BLaER1 treated with 17β-estradiol and CSF1 and Interleukin-3, amounts not matched to agents 10 nM and 100 nM (cell line): ENCODE measurements around the gene PPP1R13L.

Source experiments
- H3K27ac ChIP-seq, 11 experiments: shearing (Covaris generic); formaldehyde crosslinking; 2 replicates each; pipeline ENCODE4 v1.8.1; 2022
- H3K27me3 ChIP-seq, 11 experiments: shearing (Covaris generic); formaldehyde crosslinking; 2 replicates each; pipeline ENCODE4 v1.8.1; 2022
- H3K36me3 ChIP-seq, 11 experiments: shearing (Covaris generic); formaldehyde crosslinking; 2 replicates each; pipeline ENCODE4 v1.8.1; 2022
- H3K4me1 ChIP-seq, 10 experiments: shearing (Covaris generic); formaldehyde crosslinking; 2 replicates each; pipeline ENCODE4 v1.8.1; 2022
- H3K4me2 ChIP-seq, 11 experiments: shearing (Covaris generic); formaldehyde crosslinking; 2 replicates each; pipeline ENCODE4 v1.8.1; 2022
- H3K4me3 ChIP-seq, 10 experiments: shearing (Covaris generic); formaldehyde crosslinking; 2 replicates each; pipeline ENCODE4 v1.8.1; 2022
- H3K9ac ChIP-seq, 11 experiments: shearing (Covaris generic); formaldehyde crosslinking; 2 replicates each; pipeline ENCODE4 v1.8.1; 2022
- H3K9me3 ChIP-seq, 11 experiments: shearing (Covaris generic); formaldehyde crosslinking; replicated peaks in 1 of 11; 2 replicates each; pipeline ENCODE4 v1.8.1; 2022
- H4K20me1 ChIP-seq, 11 experiments: shearing (Covaris generic); formaldehyde crosslinking; 2 replicates each; pipeline ENCODE4 v1.8.1; 2022
- Cebpa-rat ChIP-seq, 11 experiments: shearing (Covaris generic); IDR thresholded peaks; 2 replicates each; pipeline ENCODE4 v1.8.1; 2022

The PPP1R13L gene, protein sequence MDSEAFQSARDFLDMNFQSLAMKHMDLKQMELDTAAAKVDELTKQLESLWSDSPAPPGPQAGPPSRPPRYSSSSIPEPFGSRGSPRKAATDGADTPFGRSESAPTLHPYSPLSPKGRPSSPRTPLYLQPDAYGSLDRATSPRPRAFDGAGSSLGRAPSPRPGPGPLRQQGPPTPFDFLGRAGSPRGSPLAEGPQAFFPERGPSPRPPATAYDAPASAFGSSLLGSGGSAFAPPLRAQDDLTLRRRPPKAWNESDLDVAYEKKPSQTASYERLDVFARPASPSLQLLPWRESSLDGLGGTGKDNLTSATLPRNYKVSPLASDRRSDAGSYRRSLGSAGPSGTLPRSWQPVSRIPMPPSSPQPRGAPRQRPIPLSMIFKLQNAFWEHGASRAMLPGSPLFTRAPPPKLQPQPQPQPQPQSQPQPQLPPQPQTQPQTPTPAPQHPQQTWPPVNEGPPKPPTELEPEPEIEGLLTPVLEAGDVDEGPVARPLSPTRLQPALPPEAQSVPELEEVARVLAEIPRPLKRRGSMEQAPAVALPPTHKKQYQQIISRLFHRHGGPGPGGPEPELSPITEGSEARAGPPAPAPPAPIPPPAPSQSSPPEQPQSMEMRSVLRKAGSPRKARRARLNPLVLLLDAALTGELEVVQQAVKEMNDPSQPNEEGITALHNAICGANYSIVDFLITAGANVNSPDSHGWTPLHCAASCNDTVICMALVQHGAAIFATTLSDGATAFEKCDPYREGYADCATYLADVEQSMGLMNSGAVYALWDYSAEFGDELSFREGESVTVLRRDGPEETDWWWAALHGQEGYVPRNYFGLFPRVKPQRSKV

DNA sequence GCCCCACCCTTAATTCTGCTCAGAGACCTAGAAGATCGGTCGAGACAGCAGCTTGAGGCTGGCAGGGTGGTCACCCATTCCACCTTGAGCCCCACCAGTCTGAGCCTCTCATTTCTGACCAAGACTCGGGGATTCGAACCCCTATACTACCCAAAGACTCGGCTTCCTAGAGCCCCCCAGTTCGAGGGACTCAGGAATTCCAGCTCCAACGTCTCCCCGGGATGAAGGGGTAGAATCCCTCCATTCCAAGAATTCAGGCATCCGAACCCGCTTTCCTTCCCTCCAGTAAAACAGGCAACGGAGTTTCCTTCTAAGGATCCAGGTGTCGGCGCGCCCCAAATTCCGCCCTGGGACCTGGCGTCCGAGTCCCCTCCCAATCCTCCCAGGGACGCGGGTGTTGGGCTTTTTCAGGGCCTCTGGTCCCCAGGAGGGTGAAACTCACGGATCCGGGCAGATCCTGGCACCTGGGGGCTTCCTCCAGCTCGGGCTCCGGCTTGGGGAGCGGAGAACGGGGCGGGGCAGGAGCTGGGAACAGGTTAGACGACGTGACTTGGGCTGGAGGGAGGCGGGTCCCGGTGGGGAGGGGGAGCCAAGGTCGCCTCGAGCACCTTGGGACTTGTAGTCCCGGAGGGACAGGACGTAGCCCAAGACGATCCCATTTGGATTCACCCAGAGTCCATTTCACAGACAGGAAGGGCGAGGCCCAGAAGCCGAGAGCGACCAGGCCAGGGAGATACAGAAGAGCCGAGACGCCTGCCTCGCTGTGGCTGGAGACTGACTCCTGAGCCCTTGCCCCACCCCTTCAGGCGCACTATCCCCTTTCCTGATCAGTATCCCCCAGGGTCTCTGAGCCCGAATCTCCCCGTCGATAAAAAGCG lies at the start of gene PPP1R13L:
TSS of gene PPP1R13L (minus strand) at position 513 of the 878 bp plus-strand sequence. CDS start 6,751 bp downstream, outside the sequence.
- Histone ChIP-seq H3K9ac (peak within 1 kb of the TSS; percentile 90 to 98 (median 95)), H3K27me3 (peaks cover 35 to 41% (median 39%) of the 10 kb centered on the region in 11 experiments), H3K4me3 (peak within 1 kb of the TSS; percentile 69 to 96 (median 85)), H3K27ac (peak within 1 kb of the TSS in 10 of 11 experiments; percentile 95 to 99 (median 98); a peak in 20 of 22 replicates), H3K9me3 (no peaks in the 10 kb centered on the region), H3K4me2 (peak within 1 kb of the TSS; percentile 90 to 100 (median 96)), H3K4me1 (peaks cover 44 to 52% (median 47%) of the 10 kb centered on the region in 10 experiments), H3K36me3 (peaks cover 0 to 17% (median 8%) of the 10 kb centered on the region in 11 experiments; a peak in 11 of 22 replicates), H4K20me1 (peaks cover 0 to 60% (median 23%) of the 10 kb centered on the region in 11 experiments; a peak in 16 of 22 replicates)
- no peak for TF ChIP-seq Cebpa-rat (IDR thresholded peaks at IDR 0.05)

DNA sequence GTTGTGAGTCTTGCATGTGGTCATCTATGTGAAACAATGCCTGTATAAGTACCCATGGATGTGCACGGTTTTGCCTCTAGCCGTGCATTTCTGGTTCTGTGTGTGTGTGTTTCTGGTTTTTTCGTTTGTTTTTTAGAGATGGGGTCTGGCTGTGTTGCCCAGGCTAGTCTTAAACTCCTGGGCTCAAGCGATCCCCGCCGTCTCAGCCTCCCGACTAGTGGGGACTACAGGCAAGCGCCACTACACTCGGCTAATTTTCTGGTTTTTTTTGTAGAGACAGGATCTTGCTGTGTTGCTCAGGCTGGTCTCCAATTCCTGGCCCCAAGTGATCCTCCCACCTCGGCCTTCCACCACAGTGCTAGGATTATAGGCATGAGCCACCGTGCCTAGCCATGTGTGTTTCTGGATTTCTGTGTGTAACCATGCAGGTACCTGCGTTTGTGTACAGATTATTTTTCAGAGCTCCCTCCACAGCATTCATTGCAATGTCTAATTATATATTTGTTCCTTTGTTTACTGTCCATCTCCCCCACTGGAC lies 47.0 kb upstream of the PPP1R13L start:
- no peaks in the 10 kb centered on the region for H3K36me3 ChIP-seq
- peak overlapping the region in 3 of 11 experiments; percentile 71 to 97 (median 96); a peak in 4 of 22 replicates for H3K27ac ChIP-seq
- H3K9me3 ChIP-seq: no peaks in the 10 kb centered on the region
- H3K4me1 ChIP-seq: peaks cover 51 to 86% (median 77%) of the 10 kb centered on the region in 10 experiments
- H4K20me1 ChIP-seq: 0 out of 22 replicates have a peak, but pooled peaks cover 0 to 4% (median 0%) of the 10 kb centered on the region in 11 experiments
- peak overlapping the region; percentile 81 to 99 (median 97) for H3K4me2 ChIP-seq
- H3K4me3 ChIP-seq: peak overlapping the region in 1 of 10 experiments; percentile 69; a peak in 2 of 20 replicates
- no peak for TF ChIP-seq Cebpa-rat (IDR thresholded peaks at IDR 0.05)
- peak overlapping the region in 2 of 11 experiments; percentile 8 to 92; a peak in 2 of 22 replicates for H3K9ac ChIP-seq
- no peaks in the 10 kb centered on the region for H3K27me3 ChIP-seq

DNA sequence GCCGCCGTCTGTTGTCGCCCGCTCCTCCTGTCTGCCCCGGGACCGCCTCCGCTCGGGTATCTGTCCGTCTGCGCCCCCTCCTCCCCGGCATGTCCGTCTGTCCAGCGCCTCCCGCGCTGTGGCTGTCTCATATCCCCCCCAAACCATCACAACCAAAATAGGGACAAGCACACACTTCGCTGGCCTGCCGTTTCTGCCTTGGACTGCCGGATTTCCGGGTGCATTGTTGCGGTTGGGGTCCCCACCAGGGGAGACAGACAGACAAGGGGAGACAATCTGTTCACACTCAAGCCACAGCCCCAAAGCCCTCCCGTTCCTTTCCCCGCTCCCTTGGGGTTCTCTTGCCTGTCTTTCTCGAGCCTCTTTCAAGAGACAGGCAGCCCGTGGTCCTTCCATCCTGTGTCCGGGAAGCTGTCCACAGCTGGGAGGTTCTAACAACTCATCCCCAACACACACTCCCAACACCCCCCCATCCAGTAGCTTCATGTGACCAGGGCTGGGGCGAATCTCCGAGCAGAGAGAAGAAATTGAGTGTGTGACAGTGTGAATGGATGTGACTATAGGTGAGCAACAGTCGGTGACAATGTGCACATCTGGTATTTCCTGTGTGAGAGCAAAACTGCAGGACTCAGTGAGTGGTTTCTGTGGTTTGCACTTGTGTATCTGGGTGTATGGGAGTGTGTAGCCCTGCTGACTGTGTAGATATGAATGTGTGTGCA lies 46.4 kb upstream of the PPP1R13L start:
- peaks cover 45 to 86% (median 71%) of the 10 kb centered on the region in 10 experiments for H3K4me1 ChIP-seq
- H3K36me3 ChIP-seq: no peaks in the 10 kb centered on the region
- H3K9ac ChIP-seq: peak overlapping the region; percentile 66 to 95 (median 78)
- no peak for TF ChIP-seq Cebpa-rat (IDR thresholded peaks at IDR 0.05)
- H3K4me3 ChIP-seq: peak overlapping the region; percentile 61 to 77 (median 69)
- H3K27me3 ChIP-seq: no peaks in the 10 kb centered on the region
- peak overlapping the region; percentile 81 to 99 (median 97) for H3K4me2 ChIP-seq
- no peaks in the 10 kb centered on the region for H3K9me3 ChIP-seq
- peak overlapping the region; percentile 63 to 97 (median 79) for H3K27ac ChIP-seq
- 0 out of 22 replicates have a peak, but pooled peaks cover 0 to 4% (median 0%) of the 10 kb centered on the region in 11 experiments for H4K20me1 ChIP-seq

DNA sequence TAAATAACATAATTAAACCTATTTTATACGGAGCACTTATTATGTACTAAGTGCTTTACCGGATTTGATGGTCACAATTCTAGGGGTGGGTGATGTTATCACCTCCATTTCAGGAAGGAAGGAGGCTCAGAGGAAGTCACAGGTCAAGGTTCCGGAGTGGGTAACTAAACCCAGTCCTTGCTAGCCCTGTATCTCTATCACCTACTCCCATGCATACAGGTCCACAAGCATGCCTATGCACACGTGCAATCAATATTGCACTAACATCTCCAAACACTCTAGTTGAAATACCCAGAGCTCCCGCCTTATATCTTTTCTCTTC lies 45.1 kb upstream of the PPP1R13L start:
- peaks cover 34 to 85% (median 69%) of the 10 kb centered on the region in 10 experiments for H3K4me1 ChIP-seq
- no peaks in the 10 kb centered on the region for H3K36me3 ChIP-seq
- peak overlapping the region; percentile 61 to 77 (median 69) for H3K4me3 ChIP-seq
- no peaks in the 10 kb centered on the region for H3K27me3 ChIP-seq
- TF ChIP-seq Cebpa-rat (IDR thresholded peaks at IDR 0.05): no peak
- no peaks in the 10 kb centered on the region for H3K9me3 ChIP-seq
- H4K20me1 ChIP-seq: no peaks in the 10 kb centered on the region
- peak overlapping the region; percentile 81 to 99 (median 96) for H3K4me2 ChIP-seq
- peak overlapping the region; percentile 70 to 97 (median 81) for H3K27ac ChIP-seq
- H3K9ac ChIP-seq: peak overlapping the region; percentile 70 to 95 (median 79)

DNA sequence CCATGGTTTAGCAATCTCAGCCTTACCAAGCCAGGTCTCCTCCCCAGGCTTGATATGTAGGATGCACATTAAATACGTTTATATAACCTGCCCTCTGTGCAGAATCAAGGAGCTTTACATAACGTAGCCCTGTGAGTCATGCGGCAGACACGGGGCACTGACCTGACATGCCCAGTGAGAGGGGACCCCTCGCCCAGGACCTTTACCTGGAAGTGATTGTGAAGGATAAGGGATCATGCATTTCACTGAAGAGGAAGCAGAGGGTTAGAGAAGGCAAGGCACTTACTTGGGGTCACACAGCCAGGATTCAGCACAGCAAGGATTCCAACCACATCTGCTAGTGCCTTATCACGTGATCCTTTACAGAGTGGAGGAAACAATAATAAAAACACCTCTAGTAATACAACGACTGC lies 44.0 kb upstream of the PPP1R13L start:
- no peaks in the 10 kb centered on the region for H3K9me3 ChIP-seq
- H3K9ac ChIP-seq: peak overlapping the region in 1 of 11 experiments; percentile 78; a peak in 1 of 22 replicates
- H4K20me1 ChIP-seq: no peaks in the 10 kb centered on the region
- TF ChIP-seq Cebpa-rat (IDR thresholded peaks at IDR 0.05): no peak
- no peaks in the 10 kb centered on the region for H3K27me3 ChIP-seq
- no peaks in the 10 kb centered on the region for H3K36me3 ChIP-seq
- no peak overlapping the region for H3K4me3 ChIP-seq
- H3K4me2 ChIP-seq: peak overlapping the region; percentile 81 to 99 (median 96); a peak in 21 of 22 replicates
- peak overlapping the region in 3 of 11 experiments; percentile 79 to 97 (median 81); a peak in 1 of 22 replicates for H3K27ac ChIP-seq
- peaks cover 30 to 82% (median 66%) of the 10 kb centered on the region in 10 experiments for H3K4me1 ChIP-seq

DNA sequence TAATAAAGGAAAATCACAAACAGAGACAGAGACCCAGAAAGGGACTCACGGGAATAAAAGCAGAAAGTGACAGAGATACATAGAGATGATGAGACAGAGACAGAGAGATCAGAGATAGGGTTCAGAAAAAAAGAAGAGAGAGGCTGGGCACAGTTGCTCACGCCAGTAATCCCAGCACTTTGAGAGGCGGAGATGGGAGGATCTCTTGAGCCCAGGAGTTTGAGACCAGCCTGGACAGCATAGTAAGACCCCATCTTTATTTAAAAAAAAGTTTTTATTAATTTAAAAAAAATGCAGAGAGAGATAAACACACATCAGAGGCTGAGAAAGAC lies 43.5 kb upstream of the PPP1R13L start:
- H3K36me3 ChIP-seq: no peaks in the 10 kb centered on the region
- peak overlapping the region in 3 of 11 experiments; percentile 90 to 99 (median 97); a peak in 2 of 22 replicates for H3K4me2 ChIP-seq
- H3K27me3 ChIP-seq: no peaks in the 10 kb centered on the region
- H3K4me3 ChIP-seq: no peak overlapping the region
- no peaks in the 10 kb centered on the region for H4K20me1 ChIP-seq
- H3K9me3 ChIP-seq: no peaks in the 10 kb centered on the region
- H3K27ac ChIP-seq: no peak overlapping the region
- H3K9ac ChIP-seq: peak overlapping the region in 1 of 11 experiments; percentile 27; a peak in 1 of 22 replicates
- TF ChIP-seq Cebpa-rat (IDR thresholded peaks at IDR 0.05): no peak
- peaks cover 32 to 81% (median 62%) of the 10 kb centered on the region in 10 experiments for H3K4me1 ChIP-seq

DNA sequence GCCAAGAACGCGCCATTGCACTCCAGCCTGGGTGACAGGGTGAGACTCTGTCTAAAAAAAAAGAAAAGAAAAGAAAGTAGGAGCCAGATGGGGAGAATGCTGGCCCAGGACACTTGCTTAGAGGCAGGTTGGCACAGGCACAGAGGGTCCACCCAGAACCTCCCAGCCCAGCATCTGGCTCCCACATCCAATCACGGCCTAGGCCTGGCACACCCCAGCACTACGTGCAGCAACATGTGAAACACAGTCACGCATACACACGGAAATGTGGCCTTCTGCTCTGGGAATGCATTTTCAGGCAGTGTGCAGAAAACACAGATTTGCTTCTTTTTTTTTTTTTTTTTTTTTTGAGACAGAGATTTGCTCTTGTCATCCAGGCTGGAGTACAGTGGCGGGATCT lies 42.1 kb upstream of the PPP1R13L start:
- Histone ChIP-seq H4K20me1 (no peaks in the 10 kb centered on the region), H3K4me2 (no peak overlapping the region), H3K27me3 (no peaks in the 10 kb centered on the region), H3K9ac (no peak overlapping the region), H3K36me3 (no peaks in the 10 kb centered on the region), H3K4me3 (no peak overlapping the region), H3K9me3 (no peaks in the 10 kb centered on the region), H3K4me1 (peaks cover 43 to 82% (median 66%) of the 10 kb centered on the region in 10 experiments), H3K27ac (no peak overlapping the region)
- TF ChIP-seq Cebpa-rat (IDR thresholded peaks at IDR 0.05): no peak
